Measurements from ENCODE around the gene PRDM10. TPM values are rescaled to one million over a fixed set of nuclear protein-coding genes. Genes with fewer than 3 reads are reported as not detected.

The PRDM10 gene
- total RNA-seq, 2 experiments from 2014 or later = 8.2 to 9.6 TPM

DNA sequence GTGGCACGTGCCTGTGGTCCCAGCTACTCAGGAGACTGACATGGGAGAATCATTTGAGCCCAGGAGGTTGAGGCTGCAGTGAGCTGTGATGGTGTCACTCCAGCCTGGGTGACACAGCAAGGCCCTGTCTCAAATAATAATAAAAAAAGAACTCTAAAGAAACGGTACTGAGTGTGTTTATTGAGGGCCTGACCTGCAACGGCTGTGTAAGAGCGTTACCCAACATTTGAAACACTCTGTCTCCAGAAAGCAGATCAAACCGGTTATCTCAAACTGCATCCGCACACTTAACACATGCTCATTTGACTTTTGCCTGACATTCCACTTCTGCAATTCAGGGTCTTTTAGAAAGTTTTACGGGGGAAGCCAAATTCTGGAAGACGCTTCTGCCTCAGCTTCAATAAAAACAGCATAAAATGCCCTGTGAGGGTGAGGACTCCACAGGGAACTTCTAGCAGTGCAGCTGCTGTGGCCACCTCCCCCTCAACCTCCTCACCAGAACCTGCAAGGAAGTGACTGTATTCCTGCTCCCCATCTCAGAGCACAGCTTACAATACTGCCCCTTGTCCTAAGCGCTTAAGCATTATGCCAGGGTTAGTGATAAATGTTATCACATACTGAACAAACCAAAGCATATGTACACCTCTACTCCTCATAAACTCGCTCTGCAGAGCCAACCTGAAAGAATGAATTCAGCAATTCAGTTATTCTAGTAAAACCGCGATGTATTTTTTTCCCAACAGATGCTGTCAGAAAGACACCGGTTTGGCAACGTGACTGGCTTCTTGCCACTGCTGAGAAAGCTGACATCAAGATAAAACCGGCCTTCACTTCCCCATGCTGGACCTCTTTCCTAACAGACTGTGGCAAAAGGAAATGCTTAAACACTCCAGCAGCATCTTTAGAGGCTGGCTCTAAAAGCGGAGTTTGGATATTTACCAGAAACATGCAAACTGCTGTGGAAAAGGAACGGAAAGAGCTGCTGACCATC, 52.2 kb downstream of the PRDM10 start:
- Mint-ChIP-seq H3K4me3 (no peak overlapping the region), H3K4me1 (ENCODE audit: low read depth) (no peaks in the 10 kb centered on the region), H3K36me3 (ENCODE audit: low read depth) (peaks cover 38% of the 10 kb centered on the region), H3K27ac (no peak overlapping the region), H3K27me3 (no peaks in the 10 kb centered on the region), H3K9me3 (no peaks in the 10 kb centered on the region)
- peak in 2 of 14 experiments; percentile 2 to 15 for DNase-seq
- ChIA-PET CTCF (no interaction called here), POLR2A (no interaction called here)
- Histone ChIP-seq H3K4me1 (ENCODE audit: insufficient read depth, low read length) (no peaks in the 10 kb centered on the region), H3K9me3 (ENCODE audit: control insufficient read depth in 1 of 2, insufficient read depth in 1 of 2, low read length in 2 of 2) (no peaks in the 10 kb centered on the region), H3K27ac (ENCODE audit: low read depth in 1 of 2, low read length in 2 of 2) (no peak overlapping the region), H3K36me3 (ENCODE audit: insufficient read depth, low read length) (peaks cover 15% of the 10 kb centered on the region), H3K4me3 (ENCODE audit: low read length) (no peak overlapping the region), H3K27me3 (ENCODE audit: control insufficient read depth in 1 of 2, insufficient read depth in 2 of 2, low read length in 2 of 2) (no peaks in the 10 kb centered on the region)
- intact Hi-C loops (cut with DNase I, micrococcal nuclease) = no loop called here
- TF ChIP-seq CTCF (IDR thresholded peaks at IDR 0.05) = no peak
- ATAC-seq (ENCODE audit: poor library complexity) = no peak

- no peak for ATAC-seq (ENCODE audit: poor library complexity)
- H3K4me1 Mint-ChIP-seq (ENCODE audit: low read depth) = no peaks in the 10 kb centered on the region
- no peak overlapping the region for H3K27ac Mint-ChIP-seq
Observed at GRCh38 chr11:129948926-129949466, 53.6 kb downstream of the PRDM10 start.

DNA sequence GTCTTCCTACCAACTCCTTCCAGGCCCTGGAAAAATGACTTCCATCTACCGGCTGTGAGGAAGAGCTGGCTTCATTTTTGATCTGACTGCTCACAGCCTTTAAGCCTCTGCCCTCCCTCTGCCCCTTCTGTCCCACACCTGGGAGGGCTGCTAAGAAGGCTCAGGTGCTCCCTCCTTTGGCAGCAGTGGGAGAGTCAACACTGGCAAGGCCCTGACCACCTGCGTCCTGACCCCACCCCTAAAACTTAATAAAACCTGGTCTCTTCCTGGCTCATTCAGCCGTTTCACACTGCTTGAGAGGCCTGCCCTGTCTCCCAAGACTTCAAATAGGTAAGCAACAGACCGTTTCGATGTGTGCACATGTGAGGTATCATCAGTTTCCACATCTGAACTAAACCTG, 55.2 kb downstream of the PRDM10 start:
- no peak for TF ChIP-seq CTCF (IDR thresholded peaks at IDR 0.05)

More at GRCh38 chr11:129948926-129949466, 53.6 kb downstream of the PRDM10 start:
- Histone ChIP-seq H3K4me1 (ENCODE audit: insufficient read depth, low read length) (no peaks in the 10 kb centered on the region), H3K4me3 (ENCODE audit: low read length) (no peak overlapping the region), H3K27me3 (ENCODE audit: control insufficient read depth in 1 of 2, insufficient read depth in 2 of 2, low read length in 2 of 2) (no peaks in the 10 kb centered on the region), H3K36me3 (ENCODE audit: insufficient read depth, low read length) (peaks cover 22% of the 10 kb centered on the region), H3K9me3 (ENCODE audit: control insufficient read depth in 1 of 2, insufficient read depth in 1 of 2, low read length in 2 of 2) (no peaks in the 10 kb centered on the region), H3K27ac (ENCODE audit: low read depth in 1 of 2, low read length in 2 of 2) (no peak overlapping the region)
- no peak for DNase-seq
- H3K27me3 Mint-ChIP-seq = no peaks in the 10 kb centered on the region
- CTCF ChIA-PET = no interaction called here
- no peak for TF ChIP-seq CTCF (IDR thresholded peaks at IDR 0.05)
- peaks cover 45% of the 10 kb centered on the region for H3K36me3 Mint-ChIP-seq (ENCODE audit: low read depth)
- POLR2A ChIA-PET = interaction anchor here (0.8 kb wide), 1 partner anchor 8 kb away, joined by 5 read pairs; no protein-coding TSS in a partner anchor
- no peak overlapping the region for H3K4me3 Mint-ChIP-seq
- no peaks in the 10 kb centered on the region for H3K9me3 Mint-ChIP-seq
- intact Hi-C loops (cut with DNase I, micrococcal nuclease) = no loop called here

More for the DNA sequence above, 55.2 kb downstream of the PRDM10 start:
- no peaks in the 10 kb centered on the region for H3K9me3 Mint-ChIP-seq
- ChIA-PET POLR2A (no interaction called here), CTCF (no interaction called here)
- Histone ChIP-seq H3K27ac (ENCODE audit: low read depth in 1 of 2, low read length in 2 of 2) (no peak overlapping the region), H3K4me3 (ENCODE audit: low read length) (no peak overlapping the region), H3K9me3 (ENCODE audit: control insufficient read depth in 1 of 2, insufficient read depth in 1 of 2, low read length in 2 of 2) (no peaks in the 10 kb centered on the region), H3K36me3 (ENCODE audit: insufficient read depth, low read length) (peaks cover 26% of the 10 kb centered on the region), H3K27me3 (ENCODE audit: control insufficient read depth in 1 of 2, insufficient read depth in 2 of 2, low read length in 2 of 2) (no peaks in the 10 kb centered on the region), H3K4me1 (ENCODE audit: insufficient read depth, low read length) (no peaks in the 10 kb centered on the region)
- no peak overlapping the region for H3K4me3 Mint-ChIP-seq
- H3K4me1 Mint-ChIP-seq (ENCODE audit: low read depth) = no peaks in the 10 kb centered on the region
- H3K27ac Mint-ChIP-seq = no peak overlapping the region
- no peak for DNase-seq
- H3K36me3 Mint-ChIP-seq (ENCODE audit: low read depth) = peaks cover 55% of the 10 kb centered on the region
- no peak for ATAC-seq (ENCODE audit: poor library complexity)
- intact Hi-C loops (cut with DNase I, micrococcal nuclease) = no loop called here
- no peaks in the 10 kb centered on the region for H3K27me3 Mint-ChIP-seq

Data from CD4-positive, alpha-beta T cell (primary cell).